WTC11 (cell line): ENCODE measurements around the gene CUTA.

Experiments used
- CTCF ChIP-seq: fragments of 200-600 bp; IDR thresholded peaks from 2 replicates; pipeline ENCODE4 v1.8.0; 2022; ENCODE audit warnings: antibody characterized with exemption
- KAT7 ChIP-seq: sonication (generic); formaldehyde crosslinking; IDR thresholded peaks from 2 replicates; pipeline ENCODE4 v1.8.1; 2023; ENCODE audit warnings: missing genetic modification reagents, mild to moderate bottlenecking, borderline replicate concordance

DNA sequence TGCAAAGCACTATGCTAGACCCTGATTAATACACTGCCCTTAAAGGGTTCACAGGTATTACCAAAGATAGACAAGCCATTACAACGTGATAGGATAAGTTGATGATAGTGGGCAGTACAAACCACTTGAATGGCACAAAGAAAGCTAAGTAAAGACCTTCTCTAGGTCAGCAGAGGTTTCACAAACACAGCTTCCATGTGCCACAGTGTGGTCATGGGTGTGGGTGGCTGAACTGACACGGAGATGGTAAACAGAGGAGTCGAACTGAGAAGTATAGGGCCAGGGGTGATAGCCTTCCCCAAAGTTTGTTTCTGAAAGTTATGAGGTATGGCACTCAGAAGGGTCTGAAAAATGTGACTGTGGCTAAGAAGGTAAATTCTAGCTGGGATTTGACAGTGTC lies 40.8 kb upstream of the CUTA start:
- TF ChIP-seq KAT7 (CRISPR knock-in tag) (no peak), CTCF (no peak)
